ENCODE results near the gene ANKRD33. TPM values are rescaled to one million over a fixed set of nuclear protein-coding genes. Genes with fewer than 3 reads are reported as not detected.
A peak's percentile ranks its signal among the peaks of the same experiment; 100 is the strongest.

Gene ANKRD33
- total and polyA plus RNA-seq, 2 experiments from 2014 or later: not detected

DNA sequence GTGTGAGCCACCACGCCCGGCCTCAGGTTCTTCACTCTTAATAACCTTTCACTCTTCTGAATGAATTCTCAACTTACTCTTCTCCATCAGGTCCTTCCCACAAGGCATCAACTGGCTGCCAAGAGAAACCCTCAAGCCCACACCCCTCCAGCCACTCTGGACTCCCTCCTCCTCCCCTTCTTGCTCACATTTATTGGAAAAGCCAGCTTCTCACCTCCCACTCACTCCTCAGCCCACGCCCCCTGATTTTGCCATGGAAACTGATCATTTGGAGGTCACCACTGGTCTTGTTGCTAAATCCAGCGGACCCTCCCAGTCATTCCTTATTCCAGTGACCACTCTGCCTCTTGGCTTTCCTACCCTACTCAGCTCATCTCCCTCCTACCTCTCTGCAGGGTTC is 46.2 kb downstream of the ANKRD33 start:
- Histone ChIP-seq H2AFZ (no peak overlapping the region), H3K9me2 (ENCODE audit: insufficient read depth) (no peaks in the 10 kb centered on the region), H3K4me1 (ENCODE audit: insufficient read depth) (no peaks in the 10 kb centered on the region), H3K79me2 (ENCODE audit: insufficient read depth) (no peaks in the 10 kb centered on the region), H3K36me3 (ENCODE audit: low read depth) (no peaks in the 10 kb centered on the region), H4K20me1 (ENCODE audit: insufficient read depth) (no peaks in the 10 kb centered on the region), H3K4me2 (ENCODE audit: unreplicated experiment) (no peak overlapping the region), H3K27me3 (replicated peaks; ENCODE audit: insufficient read depth) (no peaks in the 10 kb centered on the region), H3F3A (ENCODE audit: insufficient read depth) (no peaks in the 10 kb centered on the region), H3K9me3 (ENCODE audit: low read depth) (no peaks in the 10 kb centered on the region), H3K4me3 (no peak overlapping the region), H3K27ac (no peak overlapping the region), H3K9ac (no peak overlapping the region)
- in situ Hi-C loops (cut with MboI): no loop called here
- DNase-seq: no peak
- 75 to 85% methylated on average over 4 of the region's 4 CpGs for WGBS, 2 experiments (ENCODE audit: low coverage in 1 of 2, low lambda C conversion rate in 2 of 2, missing lambda C conversion rate in 2 of 2)
- TF ChIP-seq EZH2 (IDR thresholded peaks at IDR 0.05; ENCODE audit: insufficient read depth, poor library complexity, severe bottlenecking) (no peak), EZH2phosphoT487 (IDR thresholded peaks at IDR 0.05; ENCODE audit: insufficient read depth, low read depth) (no peak)

DNA sequence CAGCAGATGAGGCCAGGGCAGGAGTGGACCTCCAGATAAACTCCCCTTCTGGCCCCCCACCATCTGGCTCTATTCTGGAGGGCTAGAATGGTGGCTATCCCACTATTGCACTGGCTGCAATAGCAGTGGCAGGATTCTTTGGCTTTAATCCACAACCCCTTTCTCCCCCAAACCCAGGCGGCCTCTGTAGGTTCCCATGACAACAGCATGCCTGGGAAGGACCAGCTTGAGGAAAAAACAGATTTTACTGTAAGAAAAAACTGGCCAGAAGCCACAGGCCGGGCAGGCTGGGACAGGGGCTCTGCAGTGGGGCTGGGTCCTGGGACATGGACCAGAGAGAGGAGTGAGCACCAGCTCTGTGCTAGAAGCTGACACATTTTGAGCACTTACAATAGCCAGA is 50.0 kb downstream of the ANKRD33 start:
- H2AFZ ChIP-seq: no peak overlapping the region
- TF ChIP-seq EZH2phosphoT487 (IDR thresholded peaks at IDR 0.05; ENCODE audit: insufficient read depth, low read depth) (no peak), EZH2 (IDR thresholded peaks at IDR 0.05; ENCODE audit: insufficient read depth, poor library complexity, severe bottlenecking) (no peak)
- no peaks in the 10 kb centered on the region for H3F3A ChIP-seq (ENCODE audit: insufficient read depth)
- H3K27me3 ChIP-seq (replicated peaks; ENCODE audit: insufficient read depth): no peaks in the 10 kb centered on the region
- H3K9me2 ChIP-seq (ENCODE audit: insufficient read depth): no peaks in the 10 kb centered on the region
- H3K4me3 ChIP-seq: no peak overlapping the region
- H3K4me2 ChIP-seq (ENCODE audit: unreplicated experiment): no peak overlapping the region
- no peak for DNase-seq
- 24 to 38% methylated on average over 2 of the region's 2 CpGs for WGBS, 2 experiments (ENCODE audit: low coverage in 1 of 2, low lambda C conversion rate in 2 of 2, missing lambda C conversion rate in 2 of 2)
- in situ Hi-C loops (cut with MboI): no loop called here
- H3K4me1 ChIP-seq (ENCODE audit: insufficient read depth): peaks cover 5% of the 10 kb centered on the region; the same call in 1 of the 2 replicates
- H3K27ac ChIP-seq: no peak overlapping the region
- H3K9me3 ChIP-seq (ENCODE audit: low read depth): no peaks in the 10 kb centered on the region
- no peaks in the 10 kb centered on the region for H4K20me1 ChIP-seq (ENCODE audit: insufficient read depth)
- no peak overlapping the region for H3K9ac ChIP-seq
- H3K36me3 ChIP-seq (ENCODE audit: low read depth): no peaks in the 10 kb centered on the region
- H3K79me2 ChIP-seq (ENCODE audit: insufficient read depth): no peaks in the 10 kb centered on the region

DNA sequence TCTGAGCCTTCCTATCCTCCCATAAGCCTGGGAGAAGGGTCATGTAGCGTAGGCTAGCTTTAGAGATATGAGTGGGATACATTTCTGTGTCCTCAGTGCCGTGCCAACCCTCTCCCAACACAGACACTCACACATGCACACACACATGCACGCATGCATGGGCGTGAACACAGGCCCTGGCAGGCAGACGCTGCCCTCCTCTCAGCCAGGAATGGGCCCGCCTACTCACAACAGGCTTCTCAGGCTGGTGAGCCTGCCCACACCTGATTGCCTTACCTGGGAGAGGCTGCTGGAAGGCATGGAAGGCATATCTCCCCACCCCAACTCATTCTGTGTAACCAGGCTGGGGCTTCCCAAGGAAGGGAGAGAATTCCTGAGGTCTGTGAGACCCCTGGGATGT is 50.8 kb downstream of the ANKRD33 start:
- Histone ChIP-seq H3K4me2 (ENCODE audit: unreplicated experiment) (no peak overlapping the region), H3K36me3 (ENCODE audit: low read depth) (no peaks in the 10 kb centered on the region), H3F3A (ENCODE audit: insufficient read depth) (no peaks in the 10 kb centered on the region), H4K20me1 (ENCODE audit: insufficient read depth) (no peaks in the 10 kb centered on the region), H3K4me1 (ENCODE audit: insufficient read depth) (peaks cover 5% of the 10 kb centered on the region; the same call in 1 of the 2 replicates), H3K9me3 (ENCODE audit: low read depth) (no peaks in the 10 kb centered on the region), H3K9ac (no peak overlapping the region), H3K4me3 (no peak overlapping the region), H3K27ac (no peak overlapping the region), H3K27me3 (replicated peaks; ENCODE audit: insufficient read depth) (no peaks in the 10 kb centered on the region), H3K9me2 (ENCODE audit: insufficient read depth) (no peaks in the 10 kb centered on the region), H2AFZ (no peak overlapping the region), H3K79me2 (ENCODE audit: insufficient read depth) (no peaks in the 10 kb centered on the region)
- DNase-seq: no peak
- 90 to 95% methylated on average over 6 of the region's 6 CpGs for WGBS, 2 experiments (ENCODE audit: low coverage in 1 of 2, low lambda C conversion rate in 2 of 2, missing lambda C conversion rate in 2 of 2)
- in situ Hi-C loops (cut with MboI): no loop called here
- no peak for TF ChIP-seq EZH2phosphoT487 (IDR thresholded peaks at IDR 0.05; ENCODE audit: insufficient read depth, low read depth)
- no peak for TF ChIP-seq EZH2 (IDR thresholded peaks at IDR 0.05; ENCODE audit: insufficient read depth, poor library complexity, severe bottlenecking)

DNA sequence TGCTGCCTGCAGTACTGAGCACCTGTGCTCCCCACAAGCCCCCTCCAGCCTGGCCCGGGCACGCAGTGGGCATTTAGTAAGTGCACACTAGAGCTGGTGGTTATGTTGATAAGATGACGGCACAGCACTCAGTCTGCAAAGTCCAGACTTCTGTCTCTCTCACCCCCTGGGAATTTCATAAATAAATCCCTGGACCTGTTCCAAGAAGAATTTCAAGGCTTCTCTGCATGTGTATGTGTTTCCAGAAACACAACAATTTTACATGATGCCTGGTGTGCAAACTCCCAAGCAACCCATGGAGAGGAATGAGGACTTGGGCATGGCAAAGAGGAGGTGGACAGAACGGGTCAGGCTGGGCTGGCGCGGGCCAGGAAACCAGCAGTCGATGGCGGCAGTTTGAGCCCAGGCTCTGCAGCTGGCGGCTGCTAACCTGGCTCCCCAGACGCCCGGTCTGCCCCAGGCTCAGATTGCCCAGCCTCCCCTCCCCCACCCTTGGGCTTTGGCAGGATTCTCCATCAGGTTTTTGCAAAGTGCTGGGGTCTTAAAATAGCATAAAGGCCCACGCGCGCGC is 53.2 kb downstream of the ANKRD33 start:
- no peak overlapping the region for H3K27ac ChIP-seq
- no peak overlapping the region for H3K4me3 ChIP-seq
- in situ Hi-C loops (cut with MboI): no loop called here
- H4K20me1 ChIP-seq (ENCODE audit: insufficient read depth): no peaks in the 10 kb centered on the region
- no peaks in the 10 kb centered on the region for H3K27me3 ChIP-seq (replicated peaks; ENCODE audit: insufficient read depth)
- TF ChIP-seq EZH2 (IDR thresholded peaks at IDR 0.05; ENCODE audit: insufficient read depth, poor library complexity, severe bottlenecking): no peak
- TF ChIP-seq EZH2phosphoT487 (IDR thresholded peaks at IDR 0.05; ENCODE audit: insufficient read depth, low read depth): no peak
- no peaks in the 10 kb centered on the region for H3K9me3 ChIP-seq (ENCODE audit: low read depth)
- H3K9me2 ChIP-seq (ENCODE audit: insufficient read depth): no peaks in the 10 kb centered on the region
- peaks cover 5% of the 10 kb centered on the region; the same call in 1 of the 2 replicates for H3K4me1 ChIP-seq (ENCODE audit: insufficient read depth)
- no peaks in the 10 kb centered on the region for H3F3A ChIP-seq (ENCODE audit: insufficient read depth)
- no peak overlapping the region for H3K9ac ChIP-seq
- no peaks in the 10 kb centered on the region for H3K79me2 ChIP-seq (ENCODE audit: insufficient read depth)
- DNase-seq: peak; percentile 54
- no peak overlapping the region for H3K4me2 ChIP-seq (ENCODE audit: unreplicated experiment)
- WGBS, 2 experiments (ENCODE audit: low coverage in 1 of 2, low lambda C conversion rate in 2 of 2, missing lambda C conversion rate in 2 of 2): 32 to 36% methylated on average over 15 of the region's 15 CpGs
- no peaks in the 10 kb centered on the region for H3K36me3 ChIP-seq (ENCODE audit: low read depth)
- no peak overlapping the region for H2AFZ ChIP-seq

Other genes with a start within 250 kb of the ANKRD33 start
- 0.32 and 0.76 TPM in 2 replicates for gene FIGNL2, start 39.4 kb upstream of the ANKRD33 start, total RNA-seq (2014; rRNA removed; shearing (Covaris generic))
- 0.13 and 0.23 TPM in 2 replicates for gene FIGNL2, start 39.4 kb upstream of the ANKRD33 start, polyA plus RNA-seq (2016; fragmentation: Nextera tagmentation; extraction: Ambion mirVana)
- 67.4 and 114 TPM in 2 replicates for gene ACVRL1, start 19.4 kb downstream of the ANKRD33 start, total RNA-seq (2014; rRNA removed; shearing (Covaris generic))
- 18.9 and 19.1 TPM in 2 replicates for gene ACVRL1, start 19.4 kb downstream of the ANKRD33 start, polyA plus RNA-seq (2016; fragmentation: Nextera tagmentation; extraction: Ambion mirVana)
- 16.4 and 17.0 TPM in 2 replicates for gene ACVR1B, start 63.6 kb downstream of the ANKRD33 start, total RNA-seq (2014; rRNA removed; shearing (Covaris generic))
- 2.8 and 3.1 TPM in 2 replicates for gene ACVR1B, start 63.6 kb downstream of the ANKRD33 start, polyA plus RNA-seq (2016; fragmentation: Nextera tagmentation; extraction: Ambion mirVana)
- gene TAMALIN, start 118.8 kb downstream of the ANKRD33 start, total RNA-seq (2014; rRNA removed; shearing (Covaris generic)): 2.2 and 5.9 TPM in 2 replicates
- gene TAMALIN, start 118.8 kb downstream of the ANKRD33 start, polyA plus RNA-seq (2016; fragmentation: Nextera tagmentation; extraction: Ambion mirVana): not detected in 2 replicates
- gene NR4A1, start 163.3 kb downstream of the ANKRD33 start, total RNA-seq (2014; rRNA removed; shearing (Covaris generic)): 12.5 and 13.1 TPM in 2 replicates
- gene NR4A1, start 163.3 kb downstream of the ANKRD33 start, polyA plus RNA-seq (2016; fragmentation: Nextera tagmentation; extraction: Ambion mirVana): 10.2 and 11.1 TPM in 2 replicates
- gene ATG101, start 181.9 kb downstream of the ANKRD33 start, total RNA-seq (2014; rRNA removed; shearing (Covaris generic)): 113 and 139 TPM in 2 replicates
- 77.3 and 77.9 TPM in 2 replicates for gene ATG101, start 181.9 kb downstream of the ANKRD33 start, polyA plus RNA-seq (2016; fragmentation: Nextera tagmentation; extraction: Ambion mirVana)
- not detected in 2 replicates for gene SMIM41, start 191.6 kb downstream of the ANKRD33 start, total RNA-seq (2014; rRNA removed; shearing (Covaris generic))
- not detected in 2 replicates for gene SMIM41, start 191.6 kb downstream of the ANKRD33 start, polyA plus RNA-seq (2016; fragmentation: Nextera tagmentation; extraction: Ambion mirVana)

Measured in GM23248 (cell line).